ENCODE results near the gene RNF213. TPM values are rescaled to one million over a fixed set of nuclear protein-coding genes. Genes with fewer than 3 reads are reported as not detected.

The RNF213 gene
- polyA plus RNA-seq, 1 of the 3 experiments (the other 2 are of a cell fraction), result 57.5 TPM

DNA sequence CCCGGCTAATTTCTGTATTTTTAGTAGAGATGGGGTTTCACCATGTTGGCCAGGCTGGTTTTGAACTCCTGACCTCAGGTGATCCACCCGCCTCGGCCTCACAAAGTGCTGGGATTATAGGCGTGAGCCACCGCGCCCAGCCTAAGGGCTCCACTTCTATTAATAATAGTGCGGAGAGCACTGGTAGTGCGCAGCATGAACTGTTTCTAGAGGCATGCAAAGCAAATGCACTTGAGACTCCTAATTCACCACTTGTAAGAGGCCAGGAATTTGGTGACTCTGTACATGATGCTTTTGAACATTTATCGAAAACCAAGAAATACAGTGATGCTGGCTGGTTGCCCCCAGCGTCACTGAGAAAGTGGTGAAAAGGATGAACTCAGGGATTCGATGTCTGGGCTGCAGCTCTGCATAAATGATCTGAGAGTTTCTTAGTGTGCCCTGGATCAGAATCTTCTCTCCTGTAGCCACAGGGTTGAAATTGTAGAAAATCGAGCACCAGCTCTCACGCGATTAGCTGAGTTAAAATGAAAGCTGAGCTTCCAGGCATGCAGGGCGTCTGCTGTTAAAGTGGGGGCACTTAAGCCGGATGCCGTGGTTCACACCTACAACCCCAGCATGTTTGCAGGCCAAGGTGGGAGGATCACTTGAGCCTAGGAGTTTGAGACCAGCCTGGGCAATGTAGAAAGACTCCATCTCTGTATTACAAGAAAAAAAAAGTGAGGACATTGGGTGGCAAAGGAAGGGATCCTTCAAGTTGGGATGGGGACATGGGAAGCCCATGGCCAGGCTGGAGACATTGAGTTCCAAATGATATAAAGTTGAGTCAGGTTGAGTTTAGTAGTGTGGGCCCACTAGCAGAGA lies 4.8 kb downstream of the RNF213 start:
- no peak overlapping the region for H3K4me3 ChIP-seq (ENCODE audit: low read depth in 2 of 2, low read length in 1 of 2)
- TF ChIP-seq USF1 (IDR thresholded peaks at IDR 0.05; ENCODE audit: borderline replicate concordance, low read depth) (no peak), GATA2 (CRISPR knock-in tag; IDR thresholded peaks at IDR 0.05) (no peak), RFX5 (IDR thresholded peaks at IDR 0.05; ENCODE audit: low read length) (no peak), TCF12 (IDR thresholded peaks at IDR 0.05) (no peak), MXI1 (IDR thresholded peaks at IDR 0.05; ENCODE audit: low read depth, low read length) (no peak), MEF2A (IDR thresholded peaks at IDR 0.05; ENCODE audit: borderline replicate concordance, low read depth) (no peak), FOSL2 (IDR thresholded peaks at IDR 0.05; ENCODE audit: borderline replicate concordance, low read depth) (no peak), FOXM1 (IDR thresholded peaks at IDR 0.05; ENCODE audit: low read depth) (no peak), POLR2AphosphoS5 (IDR thresholded peaks at IDR 0.05; ENCODE audit: low read depth, low read length) (no peak), FOXJ3 (CRISPR knock-in tag; IDR thresholded peaks at IDR 0.05) (no peak), TAF1 (IDR thresholded peaks at IDR 0.05; ENCODE audit: borderline replicate concordance, low read depth, low read length) (no peak), YY1 (IDR thresholded peaks at IDR 0.05; ENCODE audit: low read depth) (no peak), SMC3 (IDR thresholded peaks at IDR 0.05; ENCODE audit: low read depth, low read length) (no peak)
- TF ChIP-seq, protein P1, sequence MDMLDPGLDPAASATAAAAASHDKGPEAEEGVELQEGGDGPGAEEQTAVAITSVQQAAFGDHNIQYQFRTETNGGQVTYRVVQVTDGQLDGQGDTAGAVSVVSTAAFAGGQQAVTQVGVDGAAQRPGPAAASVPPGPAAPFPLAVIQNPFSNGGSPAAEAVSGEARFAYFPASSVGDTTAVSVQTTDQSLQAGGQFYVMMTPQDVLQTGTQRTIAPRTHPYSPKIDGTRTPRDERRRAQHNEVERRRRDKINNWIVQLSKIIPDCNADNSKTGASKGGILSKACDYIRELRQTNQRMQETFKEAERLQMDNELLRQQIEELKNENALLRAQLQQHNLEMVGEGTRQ (IDR thresholded peaks at IDR 0.05; ENCODE audit: borderline replicate concordance, low read depth, low read length), result no peak
- TF ChIP-seq, protein P2, sequence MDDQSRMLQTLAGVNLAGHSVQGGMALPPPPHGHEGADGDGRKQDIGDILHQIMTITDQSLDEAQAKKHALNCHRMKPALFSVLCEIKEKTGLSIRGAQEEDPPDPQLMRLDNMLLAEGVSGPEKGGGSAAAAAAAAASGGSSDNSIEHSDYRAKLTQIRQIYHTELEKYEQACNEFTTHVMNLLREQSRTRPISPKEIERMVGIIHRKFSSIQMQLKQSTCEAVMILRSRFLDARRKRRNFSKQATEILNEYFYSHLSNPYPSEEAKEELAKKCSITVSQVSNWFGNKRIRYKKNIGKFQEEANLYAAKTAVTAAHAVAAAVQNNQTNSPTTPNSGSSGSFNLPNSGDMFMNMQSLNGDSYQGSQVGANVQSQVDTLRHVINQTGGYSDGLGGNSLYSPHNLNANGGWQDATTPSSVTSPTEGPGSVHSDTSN (IDR thresholded peaks at IDR 0.05), result no peak
- no peak for DNase-seq
- H4K20me1 ChIP-seq (ENCODE audit: insufficient read depth), result no peaks in the 10 kb centered on the region
- peaks cover 40% of the 10 kb centered on the region for H3K79me2 ChIP-seq (ENCODE audit: insufficient read depth)
- H3K4me2 ChIP-seq, result no peak overlapping the region
- no peak overlapping the region for H3K27ac ChIP-seq (ENCODE audit: low read depth in 2 of 2, low read length in 1 of 2)
- CTCF ChIA-PET, result interaction anchor here (2.5 kb wide), 1 partner anchor 183 kb away, joined by 7 read pairs; no protein-coding TSS in a partner anchor
- peaks cover 20 to 26% of the 10 kb centered on the region in 2 experiments; a peak in 3 of 4 replicates for H3K4me1 ChIP-seq (ENCODE audit: control insufficient read depth in 1 of 2, insufficient read depth in 2 of 2, low read depth in 1 of 2, low read length in 1 of 2)
- no peaks in the 10 kb centered on the region for H3K9me3 ChIP-seq
- H3K27me3 ChIP-seq (ENCODE audit: insufficient read depth), result no peaks in the 10 kb centered on the region
- POLR2A ChIA-PET, result interaction anchor here (0.6 kb wide), 1 partner anchor 149 kb away, joined by 3 read pairs; no protein-coding TSS in a partner anchor
- no peak overlapping the region for H2AFZ ChIP-seq (ENCODE audit: low read depth)
- 95% methylated on average over 17 of the region's 17 CpGs for WGBS (ENCODE audit: low lambda C conversion rate)
- H3F3A ChIP-seq (replicated peaks; ENCODE audit: insufficient read depth), result no peaks in the 10 kb centered on the region
- H3K9me2 ChIP-seq, result no peaks in the 10 kb centered on the region
- no peak overlapping the region for H3K9ac ChIP-seq
- peaks cover 20 to 37% of the 10 kb centered on the region in 2 experiments for H3K36me3 ChIP-seq (replicated peaks in 1 of 2; ENCODE audit: control insufficient read depth in 1 of 2, insufficient read depth in 2 of 2, low read length in 1 of 2)

Measured in SK-N-SH (cell line).